ENCODE data around the gene KYNU.

KYNU gene

DNA sequence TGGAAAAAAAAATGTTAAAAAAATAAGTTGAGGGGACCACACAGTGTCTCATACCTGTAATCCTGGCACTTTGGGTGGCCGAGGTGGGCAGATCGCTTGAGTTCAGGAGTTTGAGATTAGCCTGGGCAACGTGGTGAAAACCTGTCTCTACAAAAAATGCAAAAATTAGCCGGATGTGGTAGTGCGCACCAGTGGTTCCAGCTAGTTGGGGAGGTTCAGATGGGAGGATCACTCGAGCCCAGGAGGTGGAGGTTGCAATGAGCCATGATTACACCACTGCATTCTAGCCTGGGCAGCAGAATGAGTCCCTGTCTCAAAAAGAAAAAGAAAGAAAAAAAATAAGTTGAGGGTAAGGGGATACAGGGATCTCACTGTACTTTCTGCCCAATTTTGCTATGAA, 6.1 kb upstream of the KYNU start:
- no peak overlapping the region for H3K4me3 ChIP-seq (ENCODE audit: low read depth, low read length)
- TF ChIP-seq, protein P1, sequence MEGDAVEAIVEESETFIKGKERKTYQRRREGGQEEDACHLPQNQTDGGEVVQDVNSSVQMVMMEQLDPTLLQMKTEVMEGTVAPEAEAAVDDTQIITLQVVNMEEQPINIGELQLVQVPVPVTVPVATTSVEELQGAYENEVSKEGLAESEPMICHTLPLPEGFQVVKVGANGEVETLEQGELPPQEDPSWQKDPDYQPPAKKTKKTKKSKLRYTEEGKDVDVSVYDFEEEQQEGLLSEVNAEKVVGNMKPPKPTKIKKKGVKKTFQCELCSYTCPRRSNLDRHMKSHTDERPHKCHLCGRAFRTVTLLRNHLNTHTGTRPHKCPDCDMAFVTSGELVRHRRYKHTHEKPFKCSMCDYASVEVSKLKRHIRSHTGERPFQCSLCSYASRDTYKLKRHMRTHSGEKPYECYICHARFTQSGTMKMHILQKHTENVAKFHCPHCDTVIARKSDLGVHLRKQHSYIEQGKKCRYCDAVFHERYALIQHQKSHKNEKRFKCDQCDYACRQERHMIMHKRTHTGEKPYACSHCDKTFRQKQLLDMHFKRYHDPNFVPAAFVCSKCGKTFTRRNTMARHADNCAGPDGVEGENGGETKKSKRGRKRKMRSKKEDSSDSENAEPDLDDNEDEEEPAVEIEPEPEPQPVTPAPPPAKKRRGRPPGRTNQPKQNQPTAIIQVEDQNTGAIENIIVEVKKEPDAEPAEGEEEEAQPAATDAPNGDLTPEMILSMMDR (IDR thresholded peaks at IDR 0.05; ENCODE audit: low read depth, low read length): no peak

DNA sequence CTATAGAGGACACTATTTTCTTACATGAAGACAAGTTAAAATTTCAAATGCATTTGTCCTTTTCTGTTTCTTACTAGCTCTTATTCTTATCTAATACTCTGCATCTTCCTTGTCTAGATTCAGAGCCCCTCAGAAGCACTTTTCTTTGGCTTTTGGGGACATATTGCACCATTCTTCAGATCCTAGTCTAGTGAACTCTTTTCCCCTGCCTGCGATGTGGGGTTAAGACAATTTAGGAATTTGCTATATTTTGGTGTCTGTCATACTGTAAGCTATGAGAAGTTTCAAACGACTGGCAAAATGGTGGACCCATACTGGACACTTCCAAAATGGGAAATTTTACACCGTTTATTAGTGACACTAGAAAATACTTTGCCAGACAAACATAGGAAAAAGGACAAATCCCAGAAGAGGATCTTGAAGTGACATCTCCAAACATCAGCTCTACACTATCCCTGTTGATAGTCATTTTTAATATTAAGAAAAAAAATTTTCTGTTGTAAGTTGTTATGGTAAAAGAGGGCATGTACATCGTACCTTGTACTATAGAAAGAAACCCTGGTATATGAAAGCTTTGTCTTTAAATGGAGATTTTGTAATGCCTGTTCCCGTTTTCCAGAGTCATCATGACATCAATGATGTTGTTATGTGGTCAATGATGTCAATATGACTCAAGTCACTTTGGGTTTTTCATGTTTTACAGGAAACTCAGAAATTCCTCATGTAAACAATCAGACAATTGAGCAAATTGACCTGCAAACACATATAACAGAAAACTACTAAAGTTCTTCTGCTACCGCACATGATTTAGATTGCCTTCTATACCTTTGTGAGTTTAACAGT, 4.4 kb upstream of the KYNU start:
- H3K4me3 ChIP-seq (ENCODE audit: low read depth, low read length): no peak overlapping the region
- TF ChIP-seq, protein P1 (IDR thresholded peaks at IDR 0.05; ENCODE audit: low read depth, low read length): no peak

DNA sequence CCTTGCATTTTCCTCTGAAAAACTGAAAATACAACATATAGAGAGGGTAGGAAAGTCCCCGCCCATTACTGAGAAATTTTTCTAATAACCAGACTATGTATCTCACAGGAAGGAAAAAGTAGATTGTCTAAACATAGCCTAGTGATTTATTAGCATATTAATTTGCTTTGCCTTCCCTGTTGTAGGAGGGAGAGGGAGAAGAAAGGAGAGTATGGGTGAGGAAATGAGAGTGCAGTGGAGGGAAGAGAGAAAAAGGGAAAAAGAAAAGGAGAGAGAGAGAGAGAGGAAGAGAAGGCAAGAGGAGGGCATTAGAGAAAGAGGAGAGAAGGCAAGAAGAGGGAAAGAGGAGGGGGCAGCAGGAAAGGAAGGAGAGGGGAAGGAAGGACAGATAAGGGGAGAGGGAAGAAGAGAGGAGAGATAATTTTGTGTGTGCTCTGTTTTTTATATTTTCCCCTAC, 3.6 kb upstream of the KYNU start:
- TF ChIP-seq, protein P1 (IDR thresholded peaks at IDR 0.05; ENCODE audit: low read depth, low read length): no peak
- no peak overlapping the region for H3K4me3 ChIP-seq (ENCODE audit: low read depth, low read length)

DNA sequence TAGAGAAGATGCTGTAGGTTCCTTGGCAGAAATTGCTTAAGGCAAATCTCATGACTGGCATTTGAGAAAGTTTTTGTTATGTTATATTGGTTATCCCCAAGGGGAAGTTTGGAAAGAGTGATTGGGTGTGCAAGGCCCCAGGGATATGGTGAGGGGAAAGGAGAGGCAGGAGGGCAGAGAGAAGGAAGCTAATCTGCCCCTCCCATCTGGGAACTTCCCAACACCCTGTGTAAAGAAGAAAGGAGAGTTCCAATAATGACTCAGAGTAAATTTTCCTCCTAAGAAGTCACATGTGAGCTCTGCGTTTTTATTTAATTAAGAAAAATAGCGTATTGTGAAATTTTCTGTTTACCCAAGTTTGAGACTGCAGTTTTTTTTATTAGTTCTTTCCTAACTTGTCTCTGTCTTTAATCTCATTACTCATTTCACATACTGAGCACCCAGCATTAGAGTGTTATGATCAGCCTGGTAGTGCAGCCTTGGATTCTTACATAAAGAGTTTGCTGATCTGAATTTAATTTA, 3.1 kb upstream of the KYNU start:
- no peak overlapping the region for H3K4me3 ChIP-seq (ENCODE audit: low read depth, low read length)
- TF ChIP-seq, protein P1 (IDR thresholded peaks at IDR 0.05; ENCODE audit: low read depth, low read length): no peak

DNA sequence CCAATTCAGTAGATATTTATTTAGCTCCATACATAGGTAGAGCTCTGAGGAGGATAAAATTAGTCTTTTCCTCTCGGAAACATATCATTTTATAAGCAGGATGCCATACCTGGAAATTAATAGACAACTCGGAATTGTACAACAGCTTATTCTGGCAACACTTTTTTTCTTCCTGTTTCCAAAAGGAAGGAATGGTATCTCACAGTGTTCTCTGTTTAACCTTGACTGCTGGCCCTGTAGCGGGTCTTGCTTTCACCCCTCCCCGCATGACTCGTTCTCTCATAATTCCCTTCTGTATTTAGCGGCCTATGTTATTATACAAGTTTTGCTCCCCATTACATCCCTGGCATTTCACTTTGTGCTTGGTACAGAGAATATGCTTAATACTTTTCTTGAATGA, 2.5 kb upstream of the KYNU start:
- TF ChIP-seq, protein P1 (IDR thresholded peaks at IDR 0.05; ENCODE audit: low read depth, low read length): no peak
- H3K4me3 ChIP-seq (ENCODE audit: low read depth, low read length): no peak overlapping the region

DNA sequence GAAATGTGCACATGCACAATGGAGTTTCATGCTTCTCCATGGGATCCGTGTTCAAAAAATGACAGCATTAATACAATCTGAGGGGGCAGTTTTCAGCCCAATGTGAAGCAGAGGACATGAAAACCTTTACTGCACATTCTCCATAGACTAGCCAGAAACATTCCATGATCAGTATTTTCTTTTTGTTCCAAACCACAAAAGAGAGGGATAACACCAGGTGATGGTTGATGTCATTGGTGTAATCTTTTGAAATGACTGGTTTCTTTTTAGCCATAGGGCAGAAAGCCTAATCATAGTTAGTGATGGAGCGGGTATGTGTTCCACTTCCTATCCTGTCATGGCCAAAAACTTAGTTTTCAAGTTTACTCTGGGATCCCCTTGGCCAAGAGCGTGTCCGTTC, 1.8 kb upstream of the KYNU start:
- TF ChIP-seq, protein P1 (IDR thresholded peaks at IDR 0.05; ENCODE audit: low read depth, low read length): no peak
- H3K4me3 ChIP-seq (ENCODE audit: low read depth, low read length): no peak overlapping the region

DNA sequence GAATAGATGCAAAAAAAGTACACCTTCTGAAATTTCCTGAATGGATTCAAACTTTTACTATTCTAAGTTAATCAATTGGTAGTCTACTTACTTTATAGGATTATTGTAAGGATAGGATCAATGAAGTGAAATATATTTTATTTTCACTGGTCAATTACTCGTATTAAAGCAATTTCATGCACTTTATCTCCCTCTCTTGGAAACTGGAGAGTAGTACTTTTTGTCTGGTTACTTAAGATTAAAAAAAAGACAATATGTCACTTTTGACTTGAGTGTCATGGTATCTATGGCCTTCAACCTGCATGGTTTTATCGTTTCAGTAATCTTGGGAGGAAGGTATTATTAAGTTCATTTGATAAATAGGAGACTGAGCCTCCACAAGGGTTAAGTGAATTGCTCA, 1.0 kb upstream of the KYNU start:
- H3K4me3 ChIP-seq (ENCODE audit: low read depth, low read length): no peak overlapping the region
- TF ChIP-seq, protein P1 (IDR thresholded peaks at IDR 0.05; ENCODE audit: low read depth, low read length): no peak
